ENCODE data around the gene HK3. TPM values are rescaled to one million over a fixed set of nuclear protein-coding genes. Genes with fewer than 3 reads are reported as not detected.

Gene HK3
- total and polyA plus RNA-seq, 2 experiments from 2014 or later, result not detected

GRCh38 chr5:176851380-176851779 lies 47.8 kb downstream of the HK3 start (continued):
- TF ChIP-seq, protein P1, sequence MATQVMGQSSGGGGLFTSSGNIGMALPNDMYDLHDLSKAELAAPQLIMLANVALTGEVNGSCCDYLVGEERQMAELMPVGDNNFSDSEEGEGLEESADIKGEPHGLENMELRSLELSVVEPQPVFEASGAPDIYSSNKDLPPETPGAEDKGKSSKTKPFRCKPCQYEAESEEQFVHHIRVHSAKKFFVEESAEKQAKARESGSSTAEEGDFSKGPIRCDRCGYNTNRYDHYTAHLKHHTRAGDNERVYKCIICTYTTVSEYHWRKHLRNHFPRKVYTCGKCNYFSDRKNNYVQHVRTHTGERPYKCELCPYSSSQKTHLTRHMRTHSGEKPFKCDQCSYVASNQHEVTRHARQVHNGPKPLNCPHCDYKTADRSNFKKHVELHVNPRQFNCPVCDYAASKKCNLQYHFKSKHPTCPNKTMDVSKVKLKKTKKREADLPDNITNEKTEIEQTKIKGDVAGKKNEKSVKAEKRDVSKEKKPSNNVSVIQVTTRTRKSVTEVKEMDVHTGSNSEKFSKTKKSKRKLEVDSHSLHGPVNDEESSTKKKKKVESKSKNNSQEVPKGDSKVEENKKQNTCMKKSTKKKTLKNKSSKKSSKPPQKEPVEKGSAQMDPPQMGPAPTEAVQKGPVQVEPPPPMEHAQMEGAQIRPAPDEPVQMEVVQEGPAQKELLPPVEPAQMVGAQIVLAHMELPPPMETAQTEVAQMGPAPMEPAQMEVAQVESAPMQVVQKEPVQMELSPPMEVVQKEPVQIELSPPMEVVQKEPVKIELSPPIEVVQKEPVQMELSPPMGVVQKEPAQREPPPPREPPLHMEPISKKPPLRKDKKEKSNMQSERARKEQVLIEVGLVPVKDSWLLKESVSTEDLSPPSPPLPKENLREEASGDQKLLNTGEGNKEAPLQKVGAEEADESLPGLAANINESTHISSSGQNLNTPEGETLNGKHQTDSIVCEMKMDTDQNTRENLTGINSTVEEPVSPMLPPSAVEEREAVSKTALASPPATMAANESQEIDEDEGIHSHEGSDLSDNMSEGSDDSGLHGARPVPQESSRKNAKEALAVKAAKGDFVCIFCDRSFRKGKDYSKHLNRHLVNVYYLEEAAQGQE (IDR thresholded peaks at IDR 0.05; ENCODE audit: unreplicated experiment), result no peak
- TF ChIP-seq, protein P2, sequence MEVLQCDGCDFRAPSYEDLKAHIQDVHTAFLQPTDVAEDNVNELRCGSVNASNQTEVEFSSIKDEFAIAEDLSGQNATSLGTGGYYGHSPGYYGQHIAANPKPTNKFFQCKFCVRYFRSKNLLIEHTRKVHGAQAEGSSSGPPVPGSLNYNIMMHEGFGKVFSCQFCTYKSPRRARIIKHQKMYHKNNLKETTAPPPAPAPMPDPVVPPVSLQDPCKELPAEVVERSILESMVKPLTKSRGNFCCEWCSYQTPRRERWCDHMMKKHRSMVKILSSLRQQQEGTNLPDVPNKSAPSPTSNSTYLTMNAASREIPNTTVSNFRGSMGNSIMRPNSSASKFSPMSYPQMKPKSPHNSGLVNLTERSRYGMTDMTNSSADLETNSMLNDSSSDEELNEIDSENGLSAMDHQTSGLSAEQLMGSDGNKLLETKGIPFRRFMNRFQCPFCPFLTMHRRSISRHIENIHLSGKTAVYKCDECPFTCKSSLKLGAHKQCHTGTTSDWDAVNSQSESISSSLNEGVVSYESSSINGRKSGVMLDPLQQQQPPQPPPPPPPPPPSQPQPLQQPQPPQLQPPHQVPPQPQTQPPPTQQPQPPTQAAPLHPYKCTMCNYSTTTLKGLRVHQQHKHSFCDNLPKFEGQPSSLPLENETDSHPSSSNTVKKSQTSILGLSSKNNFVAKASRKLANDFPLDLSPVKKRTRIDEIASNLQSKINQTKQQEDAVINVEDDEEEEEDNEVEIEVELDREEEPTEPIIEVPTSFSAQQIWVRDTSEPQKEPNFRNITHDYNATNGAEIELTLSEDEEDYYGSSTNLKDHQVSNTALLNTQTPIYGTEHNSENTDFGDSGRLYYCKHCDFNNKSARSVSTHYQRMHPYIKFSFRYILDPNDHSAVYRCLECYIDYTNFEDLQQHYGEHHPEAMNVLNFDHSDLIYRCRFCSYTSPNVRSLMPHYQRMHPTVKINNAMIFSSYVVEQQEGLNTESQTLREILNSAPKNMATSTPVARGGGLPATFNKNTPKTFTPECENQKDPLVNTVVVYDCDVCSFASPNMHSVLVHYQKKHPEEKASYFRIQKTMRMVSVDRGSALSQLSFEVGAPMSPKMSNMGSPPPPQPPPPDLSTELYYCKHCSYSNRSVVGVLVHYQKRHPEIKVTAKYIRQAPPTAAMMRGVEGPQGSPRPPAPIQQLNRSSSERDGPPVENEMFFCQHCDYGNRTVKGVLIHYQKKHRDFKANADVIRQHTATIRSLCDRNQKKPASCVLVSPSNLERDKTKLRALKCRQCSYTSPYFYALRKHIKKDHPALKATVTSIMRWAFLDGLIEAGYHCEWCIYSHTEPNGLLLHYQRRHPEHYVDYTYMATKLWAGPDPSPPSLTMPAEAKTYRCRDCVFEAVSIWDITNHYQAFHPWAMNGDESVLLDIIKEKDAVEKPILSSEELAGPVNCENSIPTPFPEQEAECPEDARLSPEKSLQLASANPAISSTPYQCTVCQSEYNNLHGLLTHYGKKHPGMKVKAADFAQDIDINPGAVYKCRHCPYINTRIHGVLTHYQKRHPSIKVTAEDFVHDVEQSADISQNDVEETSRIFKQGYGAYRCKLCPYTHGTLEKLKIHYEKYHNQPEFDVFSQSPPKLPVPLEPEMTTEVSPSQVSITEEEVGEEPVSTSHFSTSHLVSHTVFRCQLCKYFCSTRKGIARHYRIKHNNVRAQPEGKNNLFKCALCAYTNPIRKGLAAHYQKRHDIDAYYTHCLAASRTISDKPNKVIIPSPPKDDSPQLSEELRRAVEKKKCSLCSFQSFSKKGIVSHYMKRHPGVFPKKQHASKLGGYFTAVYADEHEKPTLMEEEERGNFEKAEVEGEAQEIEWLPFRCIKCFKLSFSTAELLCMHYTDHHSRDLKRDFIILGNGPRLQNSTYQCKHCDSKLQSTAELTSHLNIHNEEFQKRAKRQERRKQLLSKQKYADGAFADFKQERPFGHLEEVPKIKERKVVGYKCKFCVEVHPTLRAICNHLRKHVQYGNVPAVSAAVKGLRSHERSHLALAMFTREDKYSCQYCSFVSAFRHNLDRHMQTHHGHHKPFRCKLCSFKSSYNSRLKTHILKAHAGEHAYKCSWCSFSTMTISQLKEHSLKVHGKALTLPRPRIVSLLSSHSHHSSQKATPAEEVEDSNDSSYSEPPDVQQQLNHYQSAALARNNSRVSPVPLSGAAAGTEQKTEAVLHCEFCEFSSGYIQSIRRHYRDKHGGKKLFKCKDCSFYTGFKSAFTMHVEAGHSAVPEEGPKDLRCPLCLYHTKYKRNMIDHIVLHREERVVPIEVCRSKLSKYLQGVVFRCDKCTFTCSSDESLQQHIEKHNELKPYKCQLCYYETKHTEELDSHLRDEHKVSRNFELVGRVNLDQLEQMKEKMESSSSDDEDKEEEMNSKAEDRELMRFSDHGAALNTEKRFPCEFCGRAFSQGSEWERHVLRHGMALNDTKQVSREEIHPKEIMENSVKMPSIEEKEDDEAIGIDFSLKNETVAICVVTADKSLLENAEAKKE (CRISPR knock-in tag; IDR thresholded peaks at IDR 0.05), result no peak
- TF ChIP-seq, protein P3, sequence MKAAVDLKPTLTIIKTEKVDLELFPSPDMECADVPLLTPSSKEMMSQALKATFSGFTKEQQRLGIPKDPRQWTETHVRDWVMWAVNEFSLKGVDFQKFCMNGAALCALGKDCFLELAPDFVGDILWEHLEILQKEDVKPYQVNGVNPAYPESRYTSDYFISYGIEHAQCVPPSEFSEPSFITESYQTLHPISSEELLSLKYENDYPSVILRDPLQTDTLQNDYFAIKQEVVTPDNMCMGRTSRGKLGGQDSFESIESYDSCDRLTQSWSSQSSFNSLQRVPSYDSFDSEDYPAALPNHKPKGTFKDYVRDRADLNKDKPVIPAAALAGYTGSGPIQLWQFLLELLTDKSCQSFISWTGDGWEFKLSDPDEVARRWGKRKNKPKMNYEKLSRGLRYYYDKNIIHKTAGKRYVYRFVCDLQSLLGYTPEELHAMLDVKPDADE (IDR thresholded peaks at IDR 0.05), result no peak
